Tibial nerve (tissue), 4 donors: ENCODE measurements around the gene NLE1.

Experiments used
- CTCF ChIP-seq, 5 experiments: fragments of 200-600 bp in 3 of 5; fragments of 450-650 bp in 2 of 5; sonication (generic) in 3 of 5; IDR thresholded peaks; one replicate each; pipeline ENCODE4 v1.5.1; 2016 to 2019; ENCODE audit warnings: antibody characterized with exemption in 5 of 5, mild to moderate bottlenecking in 3 of 5, moderate library complexity in 2 of 5
- EP300 ChIP-seq, 2 donors: sonication (generic); formaldehyde crosslinking; IDR thresholded peaks; one replicate each; pipeline ENCODE4 v1.6.1; 2017; ENCODE audit warnings: antibody characterized with exemption in 2 of 2, mild to moderate bottlenecking in 1 of 2
- POLR2A ChIP-seq, 2 donors: fragments of 450-650 bp; IDR thresholded peaks; one replicate each; pipeline ENCODE4 v1.6.1; 2017; ENCODE audit warnings: antibody characterized with exemption in 2 of 2, mild to moderate bottlenecking in 2 of 2, moderate library complexity in 2 of 2

GRCh38 chr17:35187481-35187880, 45.4 kb upstream of the NLE1 start:
- TF ChIP-seq CTCF (IDR thresholded peaks at IDR 0.05), result no peak
- no peak for TF ChIP-seq POLR2A (IDR thresholded peaks at IDR 0.05)
- TF ChIP-seq EP300 (IDR thresholded peaks at IDR 0.05), result no peak
